Uterus (tissue), 4 donors: Measurements from ENCODE around the gene PPFIBP1. TPM values are rescaled to one million over a fixed set of nuclear protein-coding genes. Genes with fewer than 3 reads are reported as not detected.

Experiments
- DNase-seq, 2 donors: peaks; one replicate each; pipeline ENCODE4 v3.0.0-alpha.2; 2019 to 2020
- H3K27ac ChIP-seq, 2 donors: fragments of 200-600 bp; sonication (generic); 1 replicate in 1 of 2; 2 replicates in 1 of 2; pipeline ENCODE4 v1.5.1; 2016 to 2018
- H3K27me3 ChIP-seq, 2 donors: fragments of 200-600 bp; sonication (generic); one replicate each; pipeline ENCODE4 v1.5.1; 2018 to 2019; ENCODE audit warnings: control low read depth in 1 of 2
- H3K36me3 ChIP-seq, 2 donors: fragments of 200-600 bp; sonication (generic); one replicate each; pipeline ENCODE4 v1.5.1; 2019; ENCODE audit warnings: control low read depth in 1 of 2
- H3K4me1 ChIP-seq, 2 donors: fragments of 200-600 bp; sonication (generic); one replicate each; pipeline ENCODE4 v1.5.1; 2018 to 2019; ENCODE audit warnings: control low read depth in 1 of 2
- H3K4me3 ChIP-seq, 2 donors: fragments of 200-600 bp; sonication (generic); 1 replicate in 1 of 2; 2 replicates in 1 of 2; pipeline ENCODE4 v1.5.1; 2018 to 2019; ENCODE audit warnings: mild to moderate bottlenecking in 1 of 2
- H3K9me3 ChIP-seq, 2 donors: fragments of 200-600 bp; sonication (generic); one replicate each; pipeline ENCODE4 v1.5.1; 2019; ENCODE audit warnings: control low read depth in 1 of 2
- CTCF ChIP-seq, 4 experiments: fragments of 200-600 bp in 2 of 4; fragments of 450-650 bp in 2 of 4; sonication (generic) in 2 of 4; IDR thresholded peaks; one replicate each; pipeline ENCODE4 v1.5.1; 2016 to 2019; ENCODE audit warnings: antibody characterized with exemption in 4 of 4, mild to moderate bottlenecking in 2 of 4, moderate library complexity in 1 of 4
- POLR2A ChIP-seq, 2 donors: fragments of 450-650 bp; IDR thresholded peaks; one replicate each; pipeline ENCODE4 v1.6.1; 2016; ENCODE audit warnings: antibody characterized with exemption in 2 of 2, mild to moderate bottlenecking in 1 of 2, moderate library complexity in 1 of 2
- intact Hi-C: fragments of 100-400 bp; cut with DNase I; formaldehyde crosslinking; loops from one replicate; pipeline ENCODE4 v1.15.1; 2023; ENCODE audit warnings: low total_unique reads
- total RNA-seq, 4 donors: library from RNA; depleted of rRNA in 3 of 4; stranded (reverse); fragments of >200 nt in 3 of 4; gene quantifications; one replicate each; pipeline versions ENCODE4 v1.1.0 to v1.2.4, GENCODE V29; 2014 to 2023
- donor health status: DM: yes; HTN: yes; CAD: no.

PPFIBP1 gene
- total RNA-seq, 4 donors from 2014 or later = 43.8 to 139 (median 82.7) TPM

DNA sequence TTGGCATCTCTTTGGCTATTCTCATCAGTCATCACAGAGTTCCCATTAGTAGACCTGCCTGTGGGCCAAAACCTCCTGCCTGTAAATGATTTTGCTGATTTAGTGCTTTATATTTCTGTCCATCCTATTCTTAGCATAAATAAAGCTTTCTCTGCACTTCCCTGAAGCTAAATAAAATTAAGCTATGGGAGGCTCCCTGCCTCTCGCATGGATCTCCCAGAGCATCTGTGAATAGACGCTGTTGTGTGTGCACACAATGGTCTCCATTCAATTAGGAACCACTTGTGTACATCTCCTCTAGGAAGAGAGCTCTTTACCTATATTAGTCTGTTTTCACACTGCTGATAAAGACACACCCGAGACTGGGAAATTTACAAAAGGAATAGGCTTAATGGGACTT lies 80.4 kb downstream of the PPFIBP1 start:
- no peaks in the 10 kb centered on the region for H3K27me3 ChIP-seq
- no peaks in the 10 kb centered on the region for H3K9me3 ChIP-seq
- H3K4me1 ChIP-seq = peaks cover 0 to 10% of the 10 kb centered on the region in 2 donors
- H3K4me3 ChIP-seq = no peak overlapping the region
- TF ChIP-seq POLR2A (IDR thresholded peaks at IDR 0.05) (no peak), CTCF (IDR thresholded peaks at IDR 0.05) (no peak)
- intact Hi-C loops = no loop called here
- H3K36me3 ChIP-seq = no peaks in the 10 kb centered on the region
- no peak for DNase-seq
- no peak overlapping the region for H3K27ac ChIP-seq

GRCh38 chr12:27606986-27607385 lies 83.0 kb downstream of the PPFIBP1 start:
- no peaks in the 10 kb centered on the region for H3K27me3 ChIP-seq
- H3K4me1 ChIP-seq = peaks cover 0 to 6% of the 10 kb centered on the region in 2 donors
- H3K4me3 ChIP-seq = no peak overlapping the region
- no peak overlapping the region for H3K27ac ChIP-seq
- no peaks in the 10 kb centered on the region for H3K9me3 ChIP-seq
- TF ChIP-seq CTCF (IDR thresholded peaks at IDR 0.05) = no peak
- TF ChIP-seq POLR2A (IDR thresholded peaks at IDR 0.05) = no peak
- DNase-seq = no peak
- no peaks in the 10 kb centered on the region for H3K36me3 ChIP-seq
- intact Hi-C loops = no loop called here

GRCh38 chr12:27607591-27607990 lies 83.6 kb downstream of the PPFIBP1 start:
- Histone ChIP-seq H3K27ac (peak overlapping the region; percentile 39 to 71), H3K27me3 (no peaks in the 10 kb centered on the region), H3K4me3 (no peak overlapping the region), H3K4me1 (peaks cover 0 to 6% of the 10 kb centered on the region in 2 donors), H3K9me3 (no peaks in the 10 kb centered on the region), H3K36me3 (no peaks in the 10 kb centered on the region)
- no peak for DNase-seq
- intact Hi-C loops = no loop called here
- TF ChIP-seq POLR2A (IDR thresholded peaks at IDR 0.05) = no peak
- TF ChIP-seq CTCF (IDR thresholded peaks at IDR 0.05) = no peak

- no peaks in the 10 kb centered on the region for H3K9me3 ChIP-seq
- H3K27me3 ChIP-seq = no peaks in the 10 kb centered on the region
- no peak for TF ChIP-seq POLR2A (IDR thresholded peaks at IDR 0.05)
- no peak for TF ChIP-seq CTCF (IDR thresholded peaks at IDR 0.05)
- H3K36me3 ChIP-seq = no peaks in the 10 kb centered on the region
- peaks cover 0 to 6% of the 10 kb centered on the region in 2 donors for H3K4me1 ChIP-seq
- peak overlapping the region in 1 of 2 donors; percentile 23 for H3K4me3 ChIP-seq
- DNase-seq = no peak
- peak overlapping the region; percentile 39 to 71 for H3K27ac ChIP-seq
- intact Hi-C loops = no loop called here
These were observed 84.9 kb downstream of the PPFIBP1 start for GRCh38 chr12:27608890-27609289.

DNA sequence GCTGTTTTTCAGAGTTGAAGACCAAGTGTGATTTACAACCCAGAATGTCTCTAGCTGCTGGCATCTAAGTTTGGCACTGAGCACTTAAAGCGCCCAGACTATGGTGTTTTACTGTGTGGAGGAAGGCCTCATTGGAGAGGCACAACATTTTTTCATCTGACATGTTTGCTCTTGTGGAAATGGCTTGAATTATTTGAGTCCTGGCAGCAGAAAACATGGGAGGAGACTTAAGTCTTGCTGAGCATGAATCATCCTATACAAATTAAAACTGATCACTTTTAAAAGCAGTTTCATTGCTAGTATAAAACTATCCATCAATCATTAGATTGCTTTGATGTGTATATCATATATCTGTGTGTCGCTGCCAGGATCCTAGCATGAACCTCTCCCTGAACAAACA lies 86.4 kb downstream of the PPFIBP1 start:
- DNase-seq = no peak
- intact Hi-C loops = no loop called here
- no peaks in the 10 kb centered on the region for H3K27me3 ChIP-seq
- no peaks in the 10 kb centered on the region for H3K36me3 ChIP-seq
- H3K4me1 ChIP-seq = peaks cover 0 to 6% of the 10 kb centered on the region in 2 donors
- no peaks in the 10 kb centered on the region for H3K9me3 ChIP-seq
- no peak overlapping the region for H3K4me3 ChIP-seq
- peak overlapping the region; percentile 39 to 71 for H3K27ac ChIP-seq
- TF ChIP-seq POLR2A (IDR thresholded peaks at IDR 0.05) = no peak
- no peak for TF ChIP-seq CTCF (IDR thresholded peaks at IDR 0.05)
